Caki2 (cell line): Measurements from ENCODE around the gene PFKM. TPM values are rescaled to one million over a fixed set of nuclear protein-coding genes. Genes with fewer than 3 reads are reported as not detected.

Experiments used
- DNase-seq: peaks from one replicate; pipeline ENCODE4 v3.0.0-alpha.2; 2015; ENCODE audit warnings: low read depth
- in situ Hi-C: cut with HindIII; loops from 2 replicates; pipeline ENCODE4 v1.10.0; 2016; ENCODE audit warnings: low sequenced_read_pairs, low pct_unique_long_range_greater_than_20kb, mixed read lengths
- total RNA-seq: library from RNA; depleted of rRNA; stranded (reverse); fragments of >200 nt; shearing (Covaris generic); gene quantifications from 2 replicates; pipeline ENCODE4 v1.2.3, GENCODE V29; 2014; ENCODE audit warnings: low replicate concordance

PFKM gene
- total RNA-seq, 1 experiment from 2014 or later: 65.4 TPM

GRCh38 chr12:48179466-48179865, 60.3 kb downstream of the PFKM start:
- in situ Hi-C loops: no loop called here
- no peak for DNase-seq

- no peak for DNase-seq
- in situ Hi-C loops: no loop called here
Measured at GRCh38 chr12:48180424-48180823, 61.3 kb downstream of the PFKM start.

GRCh38 chr12:48180857-48181495, 61.8 kb downstream of the PFKM start:
- in situ Hi-C loops: no loop called here
- DNase-seq: no peak

GRCh38 chr12:48182631-48183030, 63.5 kb downstream of the PFKM start:
- DNase-seq: no peak
- in situ Hi-C loops: no loop called here

GRCh38 chr12:48183091-48183875, 64.1 kb downstream of the PFKM start, which contains the start of gene CCDC184:
Gene CCDC184 (plus strand): TSS chr12:48183644. CDS start chr12:48184123, 479 bp downstream.
- in situ Hi-C loops: no loop called here
- DNase-seq: peak; percentile 68

GRCh38 chr12:48183876-48184548, 64.8 kb downstream of the PFKM start:
- in situ Hi-C loops: no loop called here
- no peak for DNase-seq

GRCh38 chr12:48184549-48184922, 65.4 kb downstream of the PFKM start:
- DNase-seq: no peak
- in situ Hi-C loops: no loop called here

- in situ Hi-C loops: no loop called here
- no peak for DNase-seq
Measured at GRCh38 chr12:48185181-48185919, 66.2 kb downstream of the PFKM start.

GRCh38 chr12:48187916-48188695, 68.9 kb downstream of the PFKM start:
- in situ Hi-C loops: no loop called here
- no peak for DNase-seq

- DNase-seq: peak; percentile 50
- in situ Hi-C loops: no loop called here
Measured at GRCh38 chr12:48189331-48190125, 70.4 kb downstream of the PFKM start.

- DNase-seq: no peak
- in situ Hi-C loops: no loop called here
Measured at GRCh38 chr12:48191096-48191495, 71.9 kb downstream of the PFKM start.

- no peak for DNase-seq
- in situ Hi-C loops: no loop called here
Measured at GRCh38 chr12:48192861-48193260, 73.7 kb downstream of the PFKM start.

GRCh38 chr12:48193623-48194022, 74.5 kb downstream of the PFKM start:
- DNase-seq: no peak
- in situ Hi-C loops: no loop called here

- in situ Hi-C loops: no loop called here
- no peak for DNase-seq
Measured at GRCh38 chr12:48194799-48195201, 75.6 kb downstream of the PFKM start.
